TTC549 (cell line): Measurements from ENCODE around the gene C2CD2.

Source experiments
- FAIRE-seq: peaks from 2 replicates; lab custom pipeline; 2012; peaks lifted over from hg19 to GRCh38; lab: Jason Lieb, UNC

The C2CD2 gene

GRCh38 chr21:41885341-41886024 is 68.3 kb downstream of the C2CD2 start:
- FAIRE-seq = no peak

DNA sequence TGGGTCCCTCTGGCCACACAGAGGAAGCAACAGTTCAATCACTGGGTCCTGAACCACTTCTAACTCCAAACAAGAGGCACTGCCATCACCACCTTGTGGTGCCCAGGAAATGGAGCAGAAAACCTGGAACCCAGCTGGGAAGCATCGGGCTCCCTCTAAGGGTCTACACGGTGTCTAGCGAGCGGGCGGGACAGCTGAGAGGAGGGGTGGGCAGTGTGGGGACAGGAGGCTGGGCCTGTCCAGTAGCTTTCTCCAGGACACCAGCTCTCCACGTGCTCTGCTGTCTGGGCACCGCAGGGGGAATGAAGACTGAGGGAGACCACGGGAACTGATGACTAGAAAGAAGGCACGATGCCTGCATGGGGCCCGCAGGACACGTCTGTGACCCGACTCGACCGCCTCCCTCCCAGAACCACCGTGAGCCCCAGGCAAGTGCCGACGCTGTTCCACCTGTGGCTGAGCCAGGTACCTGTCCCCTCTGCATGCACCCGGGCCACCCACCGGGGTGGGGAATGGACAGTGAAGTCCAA is 69.3 kb downstream of the C2CD2 start:
- FAIRE-seq = no peak

- FAIRE-seq = no peak
Measured at GRCh38 chr21:41883582-41883981, 70.2 kb downstream of the C2CD2 start.

DNA sequence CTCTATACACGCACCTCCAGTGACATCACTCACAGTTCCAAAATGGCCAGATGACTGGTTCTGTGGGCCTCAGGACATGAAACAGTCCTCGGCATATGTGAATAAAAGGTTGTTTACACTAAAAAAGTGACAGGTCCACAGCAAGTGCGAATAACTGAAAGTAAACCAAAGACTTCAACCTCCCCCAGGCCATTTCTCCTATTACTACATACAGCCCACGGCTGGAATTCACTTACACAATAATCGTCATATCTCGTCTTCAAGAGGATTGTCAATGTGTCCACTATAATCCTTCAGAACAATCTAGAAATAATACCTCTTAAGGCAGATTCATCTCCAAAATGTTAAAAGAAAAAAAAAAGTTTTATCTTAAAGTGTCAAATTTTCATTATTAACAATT is 72.8 kb downstream of the C2CD2 start:
- FAIRE-seq = no peak

DNA sequence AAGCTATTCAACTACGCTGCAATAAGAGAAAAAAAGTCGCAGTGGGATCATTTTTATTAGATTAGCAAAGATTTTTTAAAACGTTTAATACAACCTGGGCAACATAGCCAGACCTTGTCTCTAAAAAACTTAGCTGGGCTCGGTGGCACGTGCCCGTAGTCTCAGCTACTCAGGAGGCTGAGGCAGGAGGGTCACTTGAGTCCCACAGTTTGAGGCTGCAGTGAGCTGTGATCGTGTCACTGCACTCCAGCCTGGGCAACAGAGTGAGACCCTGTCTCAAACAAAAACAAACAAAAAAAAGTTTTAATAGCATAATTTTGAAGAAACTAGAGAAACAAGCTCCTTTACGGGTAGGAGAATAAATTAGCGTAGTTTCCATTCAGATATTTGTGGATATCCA is 73.7 kb downstream of the C2CD2 start:
- FAIRE-seq = no peak

- no peak for FAIRE-seq
Measured at GRCh38 chr21:41879190-41879998, 74.4 kb downstream of the C2CD2 start, which contains the start of gene PRDM15. Gene PRDM15, minus strand, starts transcription at chr21:41879344. Its CDS starts 18,981 bp downstream, at chr21:41860363.

- FAIRE-seq = no peak
Measured at GRCh38 chr21:41878831-41879189, 75.0 kb downstream of the C2CD2 start.

DNA sequence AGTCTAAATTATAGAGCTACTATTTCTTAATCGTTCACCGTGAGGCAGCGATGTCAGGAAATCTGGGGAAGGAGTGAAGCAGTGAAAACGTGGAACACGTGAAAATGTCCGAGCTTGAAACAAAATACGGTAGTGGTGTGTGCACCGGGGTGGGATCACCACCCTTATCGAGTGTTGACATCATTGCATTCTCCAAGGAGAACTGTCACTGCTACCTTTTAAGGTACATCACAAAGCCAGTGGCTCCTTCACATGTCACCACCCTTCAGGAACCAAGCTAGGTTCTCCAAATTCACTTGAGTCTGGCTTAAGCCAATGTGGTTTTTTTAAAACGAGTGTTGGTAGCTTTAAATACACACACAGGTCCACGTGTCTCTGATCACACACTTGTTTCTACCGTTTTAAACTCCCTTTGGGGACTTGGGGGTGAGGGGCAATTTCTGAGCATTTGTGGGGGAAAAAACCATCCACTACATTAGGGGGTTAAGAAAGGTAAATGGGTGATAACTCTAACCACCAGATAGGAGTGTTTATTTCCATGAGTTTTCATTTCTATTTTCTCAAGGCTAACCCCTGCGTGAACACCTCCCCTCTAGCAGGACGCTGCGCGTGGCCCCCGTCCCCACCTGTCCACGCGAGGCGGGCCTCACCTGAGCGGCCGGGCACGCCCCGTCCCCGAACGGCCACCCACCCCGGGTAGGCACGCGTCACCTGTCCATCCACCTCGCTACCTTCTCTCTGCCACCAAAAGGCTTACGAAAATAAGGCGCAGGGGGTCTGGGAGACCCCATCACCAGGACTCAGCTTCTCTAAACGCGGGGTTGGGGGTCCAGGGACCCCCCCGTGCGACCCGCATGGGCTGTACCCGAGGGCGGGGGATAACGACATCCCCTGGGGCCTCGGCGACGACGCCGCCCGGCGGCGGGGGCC is 75.7 kb downstream of the C2CD2 start:
- FAIRE-seq = no peak

DNA sequence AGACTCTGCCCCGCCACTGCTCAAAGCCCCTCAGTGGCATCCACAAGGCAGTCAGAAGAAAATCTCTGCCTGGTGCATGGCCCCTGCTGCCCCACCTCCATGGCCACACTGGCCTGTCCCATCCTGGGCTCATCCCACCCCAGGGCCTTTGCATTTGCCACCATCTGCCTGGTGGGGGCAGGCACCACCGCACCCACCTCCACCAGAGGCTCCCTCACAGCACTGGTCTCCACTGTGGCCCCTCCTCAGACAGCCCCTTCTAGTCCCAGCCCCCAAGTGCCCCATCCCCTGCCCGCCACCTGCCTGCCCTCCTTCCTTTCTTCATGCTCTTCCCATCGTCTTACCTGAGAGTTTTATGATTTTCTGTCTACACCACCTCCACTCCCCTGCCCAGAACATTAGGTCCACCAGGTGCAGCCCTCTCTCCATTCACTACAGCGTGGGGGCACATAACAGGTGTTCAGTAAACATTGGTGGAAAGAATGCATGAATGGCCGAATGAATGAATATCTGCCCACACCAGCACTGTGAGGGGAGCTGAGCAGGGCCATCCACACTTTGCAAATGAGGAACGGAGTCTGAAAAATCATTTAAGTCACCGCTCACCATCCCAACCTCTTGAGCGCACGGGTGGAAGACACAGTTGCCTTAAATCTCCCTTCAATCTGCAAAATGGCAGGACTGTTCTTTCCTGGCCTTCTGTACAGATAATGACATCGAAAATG is 76.7 kb downstream of the C2CD2 start:
- FAIRE-seq = no peak

- FAIRE-seq = no peak
Measured at GRCh38 chr21:41876396-41876795, 77.4 kb downstream of the C2CD2 start.

- no peak for FAIRE-seq
Measured at GRCh38 chr21:41875086-41875485, 78.7 kb downstream of the C2CD2 start.

DNA sequence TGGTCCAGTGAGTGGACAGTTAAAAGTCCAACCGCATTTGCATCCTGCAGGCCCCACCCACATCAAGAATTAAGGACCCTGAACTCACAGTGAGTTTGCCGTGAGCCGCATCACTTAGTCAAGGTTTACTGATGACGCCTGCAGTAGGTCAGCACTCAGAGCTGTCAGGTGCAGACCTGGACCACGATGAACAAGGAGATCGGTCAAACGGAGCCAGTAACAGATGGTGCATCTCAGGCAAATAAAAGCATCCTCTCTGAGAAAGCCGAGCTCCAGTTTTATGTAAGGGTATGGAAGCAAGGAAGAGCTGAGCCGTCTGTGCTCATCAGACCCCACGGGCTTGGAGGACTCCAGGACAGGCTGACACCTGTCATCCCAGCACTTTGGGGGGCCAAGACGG is 79.2 kb downstream of the C2CD2 start:
- FAIRE-seq = no peak

DNA sequence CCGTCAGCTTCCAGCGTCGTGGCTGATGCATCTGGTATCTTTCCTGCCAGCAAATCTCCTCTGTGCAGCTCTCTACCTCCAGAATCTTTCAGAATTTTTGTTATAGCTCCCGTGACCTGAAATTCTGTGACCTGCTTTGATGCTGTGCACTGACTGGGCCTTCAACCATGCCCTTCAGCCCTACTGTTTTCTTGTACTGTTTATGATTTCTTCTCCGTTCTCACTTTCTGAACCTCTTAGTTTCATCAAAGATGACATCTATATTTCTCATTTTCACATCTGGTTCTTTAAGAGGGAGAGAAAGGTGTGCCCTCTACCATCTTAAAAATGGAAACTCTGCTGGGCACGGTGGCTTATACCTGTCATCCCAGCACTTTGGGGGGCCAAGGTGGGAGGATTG is 80.4 kb downstream of the C2CD2 start:
- no peak for FAIRE-seq

GRCh38 chr21:41873005-41873404 is 80.8 kb downstream of the C2CD2 start:
- no peak for FAIRE-seq

DNA sequence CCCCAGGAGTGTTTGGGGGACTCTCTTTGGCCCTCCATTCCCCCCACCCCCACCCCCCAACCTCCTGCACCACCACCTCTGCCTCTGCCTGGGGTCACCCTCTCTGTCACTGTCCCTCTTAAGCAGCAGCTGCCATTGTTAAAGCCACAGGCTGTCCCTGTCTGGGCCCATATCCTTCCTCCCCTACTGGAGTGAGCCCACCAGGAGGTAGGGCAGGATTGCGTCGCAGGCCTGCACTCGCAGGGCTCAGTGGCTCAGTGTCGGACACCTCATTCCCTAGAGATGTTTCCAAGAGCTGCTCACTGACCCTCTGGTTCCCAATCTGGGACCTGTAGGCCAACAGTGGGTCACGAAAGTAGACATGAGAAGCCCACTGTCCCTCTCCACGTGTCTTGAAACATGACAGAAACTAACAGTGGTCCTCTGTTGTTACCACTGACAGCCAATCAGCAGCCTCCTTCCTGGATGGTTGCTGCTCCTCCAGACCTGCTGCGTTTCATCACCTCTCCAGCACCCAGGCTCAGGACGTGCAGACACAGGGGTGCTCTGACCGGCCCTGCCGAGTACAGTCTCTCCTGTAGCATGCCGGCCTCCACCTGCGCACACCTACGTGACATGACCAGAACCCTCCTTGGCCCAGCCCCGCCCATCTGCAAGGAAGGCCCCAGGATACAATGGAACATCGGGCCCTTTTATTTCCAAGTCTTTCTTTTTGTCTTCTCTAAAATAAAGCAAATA is 82.4 kb downstream of the C2CD2 start:
- no peak for FAIRE-seq

- no peak for FAIRE-seq
Measured at GRCh38 chr21:41869771-41870170, 84.0 kb downstream of the C2CD2 start.

DNA sequence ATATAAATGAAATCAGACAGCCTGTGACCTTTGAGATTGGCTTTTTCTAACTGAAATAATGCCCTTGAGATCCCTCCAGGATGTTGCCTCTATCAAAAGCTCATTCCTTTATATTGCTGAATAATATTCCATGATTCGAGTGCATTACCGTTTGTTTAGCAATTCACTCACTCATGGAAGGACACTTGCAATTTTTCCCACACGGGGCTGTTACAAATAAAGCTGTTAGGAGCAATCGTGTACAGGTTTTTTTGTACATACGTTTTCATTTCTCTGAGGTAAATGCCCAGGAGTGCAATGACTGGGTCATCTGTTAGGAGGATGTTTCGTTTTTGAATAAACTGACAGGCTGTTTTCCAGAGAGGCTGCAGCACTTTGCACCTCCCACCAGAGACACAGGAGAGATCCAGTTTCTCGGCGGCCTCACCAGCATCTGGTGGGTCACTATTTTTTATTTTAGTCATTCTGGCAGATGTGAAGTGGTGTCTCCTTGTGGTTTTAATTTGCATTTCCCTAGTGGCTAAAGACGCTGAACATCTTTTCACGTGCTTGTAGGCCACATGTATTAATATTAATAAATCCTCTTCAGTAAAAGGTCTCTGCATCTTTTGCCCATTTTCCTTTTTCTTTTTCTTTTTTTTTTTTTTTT is 85.6 kb downstream of the C2CD2 start:
- FAIRE-seq = no peak

GRCh38 chr21:41867313-41867712 is 86.5 kb downstream of the C2CD2 start:
- FAIRE-seq = no peak

- FAIRE-seq = no peak
Measured at GRCh38 chr21:41866274-41866809, 87.5 kb downstream of the C2CD2 start.
